Stimulated activated CD8-positive, alpha-beta memory T cell treated with anti-CD3 and anti-CD28 coated beads, Interleukin-4, amount 100 ng/mL, for 4 hours (primary cell): ENCODE measurements around the gene DHX9.

ENCODE experiments used
- DNase-seq, 2 donors: peaks; one replicate each; pipeline ENCODE4 v3.0.0-alpha.2; 2020; ENCODE audit warnings: low read depth in 2 of 2, low spot score in 1 of 2

The DHX9 gene

GRCh38 chr1:182839209-182840066 is at the start of gene DHX9:
TSS of gene DHX9 (plus strand) at chr1:182839347. CDS start at chr1:182842567, 3,220 bp downstream.
- peak; percentile 88 to 92 for DNase-seq

GRCh38 chr1:182791281-182792179 is 47.6 kb upstream of the DHX9 start:
- DNase-seq, result no peak

- no peak for DNase-seq
These were observed 45.1 kb upstream of the DHX9 start for GRCh38 chr1:182794091-182794490.

GRCh38 chr1:182794676-182795201 is 44.4 kb upstream of the DHX9 start:
- no peak for DNase-seq

GRCh38 chr1:182795563-182796228 is 43.5 kb upstream of the DHX9 start:
- DNase-seq, result no peak

GRCh38 chr1:182802006-182802803 is 36.9 kb upstream of the DHX9 start:
- no peak for DNase-seq

GRCh38 chr1:182803846-182804245 is 35.3 kb upstream of the DHX9 start:
- DNase-seq, result no peak

- DNase-seq, result no peak
These were observed 33.0 kb upstream of the DHX9 start for GRCh38 chr1:182806015-182806678.

GRCh38 chr1:182807907-182808306 is 31.2 kb upstream of the DHX9 start:
- DNase-seq, result no peak

GRCh38 chr1:182809414-182809957 is 29.7 kb upstream of the DHX9 start:
- DNase-seq, result no peak

- no peak for DNase-seq
These were observed 27.0 kb upstream of the DHX9 start for GRCh38 chr1:182811975-182812722.

GRCh38 chr1:182816863-182817262 is 22.3 kb upstream of the DHX9 start:
- no peak for DNase-seq

GRCh38 chr1:182817802-182818201 is 21.3 kb upstream of the DHX9 start:
- DNase-seq, result no peak

- DNase-seq, result no peak
These were observed 15.9 kb upstream of the DHX9 start for GRCh38 chr1:182823220-182823619.

- DNase-seq, result no peak
These were observed 12.3 kb upstream of the DHX9 start for GRCh38 chr1:182826892-182827291.

- no peak for DNase-seq
These were observed 9.7 kb upstream of the DHX9 start for GRCh38 chr1:182829285-182829932.

- no peak for DNase-seq
These were observed 5.9 kb upstream of the DHX9 start for GRCh38 chr1:182833271-182833670.

GRCh38 chr1:182834326-182834725 is 4.8 kb upstream of the DHX9 start:
- no peak for DNase-seq
